PC-3 (cell line): Measurements from ENCODE around the gene MYEOV.

Source experiments
- CTCF ChIP-seq: fragments of 300-600 bp; sonication (generic); conservative IDR thresholded peaks from 2 replicates; pipeline ENCODE4 v1.5.1; 2017; ENCODE audit warnings: antibody characterized with exemption, low read depth, mild to moderate bottlenecking, low read length
- EZH2phosphoT487 ChIP-seq: fragments of 300-600 bp; sonication (generic); IDR thresholded peaks from 2 replicates; pipeline ENCODE4 v1.6.1; 2018; ENCODE audit warnings: mild to moderate bottlenecking, antibody characterized with exemption, low read length, borderline replicate concordance

- TF ChIP-seq CTCF (no peak), EZH2phosphoT487 (no peak)
These were observed 49.7 kb upstream of the MYEOV start for GRCh38 chr11:69244266-69244665.
